ENCODE results near the gene ATP5PF.

GRCh38 chr21:25717491-25718147, 17.1 kb downstream of the ATP5PF start:
- TF ChIP-seq ELK1 (IDR thresholded peaks at IDR 0.05; ENCODE audit: borderline replicate concordance, low read depth, low read length) (no peak), RCOR1 (IDR thresholded peaks at IDR 0.05; ENCODE audit: insufficient replicate concordance, low read length) (no peak), RAD21 (IDR thresholded peaks at IDR 0.05; ENCODE audit: low read length) (no peak), CTCF (conservative IDR thresholded peaks at IDR 0.05; ENCODE audit: low read depth, low read length) (no peak), POLR2A (IDR thresholded peaks at IDR 0.05; ENCODE audit: low read depth, low read length) (no peak), CHD1 (IDR thresholded peaks at IDR 0.05; ENCODE audit: low read depth, low read length) (no peak), MAFK (IDR thresholded peaks at IDR 0.05; ENCODE audit: low read depth, low read length) (no peak), BHLHE40 (IDR thresholded peaks at IDR 0.05; ENCODE audit: low read depth, low read length) (no peak), RFX5 (IDR thresholded peaks at IDR 0.05; ENCODE audit: low read depth, low read length) (no peak), SMC3 (IDR thresholded peaks at IDR 0.05; ENCODE audit: low read depth, low read length) (no peak), MXI1 (IDR thresholded peaks at IDR 0.05; ENCODE audit: borderline replicate concordance, low read depth, low read length) (no peak), USF2 (IDR thresholded peaks at IDR 0.05; ENCODE audit: low read depth, low read length) (no peak), CEBPB (IDR thresholded peaks at IDR 0.05; ENCODE audit: low read depth, low read length) (no peak)

All from IMR-90 (cell line).